IPS-NIHi7 (cell line): ENCODE measurements around the gene ZNF383.
"Not testable (repeated sequence)": the region's sequence is repeated elsewhere in the genome, so short reads cannot be mapped to it uniquely, and the experiment has no call there.

Experiments used
- DNase-seq: peaks from one replicate; pipeline ENCODE4 v3.0.0; 2012; ENCODE audit warnings: mixed read lengths; ENCODE audit errors: extremely low spot score

Gene ZNF383

DNA sequence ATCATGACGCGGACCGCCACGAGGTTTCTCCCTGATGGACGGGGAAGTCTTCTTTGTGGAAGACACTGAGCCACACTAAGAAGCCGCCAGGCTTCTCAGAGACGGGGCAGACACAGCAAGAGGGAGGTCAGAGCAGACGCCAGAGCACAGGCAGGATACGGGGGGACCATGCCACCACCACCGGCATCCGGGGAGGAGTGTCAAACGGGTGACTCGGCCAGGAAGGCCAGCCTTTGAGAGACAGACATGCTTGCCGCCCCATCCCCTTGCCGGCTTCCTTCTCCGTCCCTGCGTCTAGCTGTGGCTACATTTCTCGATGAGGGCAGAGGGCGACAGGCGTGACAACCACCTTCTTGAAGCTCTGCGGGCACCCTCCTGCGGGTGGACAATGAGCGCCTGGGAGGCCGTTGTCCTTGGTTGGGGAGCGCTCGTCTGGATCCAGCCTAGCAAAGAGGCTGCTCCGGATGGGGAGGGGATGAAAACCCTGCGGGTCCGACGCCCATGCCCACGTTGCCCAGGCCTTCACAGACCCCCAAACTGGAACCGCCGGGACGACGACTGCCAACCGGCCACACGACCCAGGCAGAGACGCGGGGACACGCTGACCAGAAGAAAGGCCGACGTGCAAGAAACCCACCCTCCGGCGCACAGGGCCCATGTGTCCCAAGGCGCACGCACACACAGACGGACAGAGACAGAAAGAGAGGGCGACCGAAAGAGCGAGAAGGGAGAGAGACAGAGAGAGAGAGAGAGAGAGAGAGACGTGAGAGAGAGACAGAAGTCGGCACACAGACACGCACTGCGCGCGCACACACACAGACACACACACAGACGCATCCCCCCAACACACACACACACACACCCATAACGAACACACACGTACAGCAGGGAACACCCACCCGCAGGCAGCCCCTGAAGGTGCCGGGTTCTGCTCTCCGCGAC is 75.3 kb downstream of the ZNF383 start:
- not testable (repeated sequence) for DNase-seq

DNA sequence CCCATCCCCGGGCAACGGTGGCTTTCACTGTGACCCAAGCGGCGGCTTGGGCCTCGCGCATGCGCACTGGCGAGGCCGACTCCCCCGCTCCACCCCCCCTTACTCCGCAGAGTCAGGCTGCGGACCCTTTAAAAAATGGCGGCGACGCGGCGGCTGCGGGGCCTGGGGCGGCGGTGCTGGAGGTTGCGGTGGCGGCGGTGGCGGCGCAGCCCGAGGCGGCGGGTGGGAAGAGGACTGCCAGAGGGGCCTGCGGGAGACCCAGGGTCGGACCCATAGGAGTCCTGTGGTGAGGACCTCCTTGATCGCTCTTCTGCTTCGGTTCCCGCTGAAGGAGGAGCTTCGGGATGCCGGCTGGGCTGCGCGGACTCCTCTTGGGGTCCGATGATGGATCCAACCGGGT is 76.2 kb downstream of the ZNF383 start:
- DNase-seq = not testable (repeated sequence)
